Measurements from ENCODE around the gene KCNQ1OT1.

The KCNQ1OT1 gene

DNA sequence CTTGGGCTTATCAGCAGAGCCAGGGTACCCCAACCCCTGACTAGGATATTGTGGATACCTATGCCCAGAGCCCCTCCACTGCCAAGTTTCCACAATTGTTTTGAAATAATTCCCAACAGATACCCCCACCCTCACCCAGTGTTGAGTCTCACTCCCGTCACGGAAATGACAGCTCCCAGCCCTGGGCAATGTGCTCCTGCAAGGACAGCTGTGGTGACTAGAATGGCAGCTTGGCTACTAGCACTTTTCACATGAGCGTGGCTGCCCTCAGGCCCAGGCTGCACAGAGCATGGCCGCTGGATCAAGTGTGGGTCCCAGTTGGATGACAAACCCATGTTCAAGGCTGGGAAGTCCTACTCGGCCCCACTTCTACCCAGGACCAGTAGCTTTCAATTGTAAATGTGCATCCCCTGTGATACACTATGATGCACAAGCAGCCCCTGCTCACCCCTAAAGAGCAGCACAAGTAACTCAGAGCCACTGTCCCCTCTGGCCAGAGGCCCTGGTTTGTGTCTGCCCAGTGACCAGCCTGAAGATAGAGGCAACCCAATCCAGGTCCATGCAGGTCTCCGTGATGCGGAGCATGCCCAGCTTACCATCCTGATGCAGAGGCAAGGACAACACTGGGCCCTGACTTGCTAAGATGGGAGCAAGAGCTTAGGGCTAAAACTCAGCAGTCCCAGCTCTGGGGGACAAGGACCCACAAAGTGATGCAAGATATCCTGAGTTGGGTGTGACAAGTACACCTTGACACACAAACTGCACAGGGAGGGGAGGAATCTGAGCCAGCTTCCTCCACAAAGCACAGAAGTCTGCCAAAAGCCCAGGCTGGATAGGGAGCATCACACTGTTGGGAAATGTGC lies 13.2 kb downstream of the KCNQ1OT1 start:
- no peak for DNase-seq (ENCODE audit: low read depth)

DNA sequence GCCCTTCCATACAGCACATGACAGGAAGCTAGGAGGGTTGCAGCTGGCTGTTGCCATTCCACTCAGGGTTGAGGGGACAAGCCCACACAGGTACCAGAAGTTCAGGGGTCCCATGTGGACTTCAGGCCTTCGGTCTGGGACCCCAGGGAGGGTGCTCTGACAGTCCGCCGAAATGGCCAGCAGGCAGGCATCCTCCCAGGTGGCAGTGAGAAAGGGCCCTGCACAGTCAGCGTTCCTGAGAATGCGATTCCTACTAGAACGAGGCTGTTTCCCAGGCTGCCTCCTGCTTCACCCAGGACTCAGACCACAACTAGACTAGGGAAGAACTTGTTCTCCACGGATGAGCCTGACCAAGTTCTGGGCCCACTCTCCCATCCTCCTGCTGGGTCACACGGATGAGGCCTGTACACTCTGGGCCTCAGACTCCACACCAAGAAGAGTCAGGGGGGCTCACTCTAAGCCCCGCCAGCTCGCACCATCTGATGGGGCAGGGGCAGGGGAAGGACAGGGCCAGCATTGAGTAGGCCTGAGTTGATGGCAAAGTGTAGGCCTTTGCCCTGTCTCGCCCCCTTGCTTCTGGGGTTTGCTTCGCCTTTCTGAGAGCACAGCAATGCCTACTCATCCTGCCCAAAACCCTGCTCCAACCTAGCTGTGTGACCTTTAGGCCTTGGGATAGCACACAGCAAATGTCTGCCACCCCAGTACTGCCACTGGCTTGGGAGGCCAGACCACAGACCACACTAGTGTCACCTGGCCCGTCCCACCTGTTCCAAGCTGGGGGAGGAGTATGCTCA lies 14.0 kb downstream of the KCNQ1OT1 start:
- no peak for DNase-seq (ENCODE audit: low read depth)

DNA sequence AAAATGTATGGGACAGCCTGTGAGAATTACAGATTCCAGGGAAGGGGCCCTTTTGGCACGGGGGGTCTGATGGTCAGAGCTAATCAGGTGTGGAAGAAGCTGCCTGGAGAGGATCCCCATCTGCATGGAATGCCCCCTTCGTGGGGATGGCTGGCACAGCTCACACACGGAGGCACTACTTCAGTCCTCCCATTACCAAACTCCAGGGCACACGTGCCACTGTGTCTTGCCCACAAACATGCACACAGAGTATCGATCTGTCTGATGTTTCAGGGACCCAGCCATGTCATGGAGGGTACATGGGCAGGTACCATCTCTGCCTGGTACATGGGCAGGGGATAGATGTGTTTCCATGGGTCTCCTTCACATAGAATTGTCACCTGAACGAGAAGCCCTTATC lies 14.7 kb downstream of the KCNQ1OT1 start:
- no peak for DNase-seq (ENCODE audit: low read depth)

DNA sequence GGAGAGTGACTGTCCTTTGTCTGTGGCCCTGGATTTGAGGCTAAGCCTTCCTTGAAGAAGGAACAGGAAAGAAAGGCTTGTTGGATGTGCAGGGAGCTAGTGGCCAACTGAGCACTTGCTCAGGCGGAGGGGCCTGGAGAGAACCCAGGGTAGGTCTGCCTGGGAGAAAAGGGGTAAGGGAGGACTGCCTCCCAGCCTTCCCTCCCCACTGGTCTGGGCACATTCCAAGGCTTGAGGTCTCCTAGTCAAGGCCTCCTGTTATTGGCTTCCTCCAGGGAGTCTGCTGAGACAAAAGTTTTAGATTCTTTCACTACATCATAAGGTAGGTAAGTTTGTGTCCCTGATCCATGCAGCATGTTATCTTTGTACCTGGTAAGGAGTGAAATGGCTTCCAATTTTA lies 15.2 kb downstream of the KCNQ1OT1 start:
- DNase-seq (ENCODE audit: low read depth) = no peak

DNA sequence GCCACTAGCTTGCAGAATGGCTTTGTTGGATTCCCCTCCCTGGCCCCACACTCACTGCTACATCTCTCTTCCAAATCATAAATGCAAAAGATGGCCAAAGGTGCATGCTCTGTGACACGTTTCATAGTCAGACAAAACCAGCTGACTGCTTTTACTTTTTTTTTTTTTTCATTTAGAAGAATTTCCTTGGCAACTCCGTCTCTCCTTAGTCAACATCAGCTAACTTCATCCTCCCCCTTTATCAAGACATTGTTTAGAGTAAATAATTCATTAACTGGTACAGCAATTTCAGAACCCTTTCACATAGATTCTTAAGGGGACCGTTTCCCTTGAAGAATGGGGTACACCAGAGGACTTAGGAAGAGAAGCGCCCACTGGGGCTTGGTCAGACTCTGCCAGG lies 16.0 kb downstream of the KCNQ1OT1 start:
- DNase-seq (ENCODE audit: low read depth) = no peak

DNA sequence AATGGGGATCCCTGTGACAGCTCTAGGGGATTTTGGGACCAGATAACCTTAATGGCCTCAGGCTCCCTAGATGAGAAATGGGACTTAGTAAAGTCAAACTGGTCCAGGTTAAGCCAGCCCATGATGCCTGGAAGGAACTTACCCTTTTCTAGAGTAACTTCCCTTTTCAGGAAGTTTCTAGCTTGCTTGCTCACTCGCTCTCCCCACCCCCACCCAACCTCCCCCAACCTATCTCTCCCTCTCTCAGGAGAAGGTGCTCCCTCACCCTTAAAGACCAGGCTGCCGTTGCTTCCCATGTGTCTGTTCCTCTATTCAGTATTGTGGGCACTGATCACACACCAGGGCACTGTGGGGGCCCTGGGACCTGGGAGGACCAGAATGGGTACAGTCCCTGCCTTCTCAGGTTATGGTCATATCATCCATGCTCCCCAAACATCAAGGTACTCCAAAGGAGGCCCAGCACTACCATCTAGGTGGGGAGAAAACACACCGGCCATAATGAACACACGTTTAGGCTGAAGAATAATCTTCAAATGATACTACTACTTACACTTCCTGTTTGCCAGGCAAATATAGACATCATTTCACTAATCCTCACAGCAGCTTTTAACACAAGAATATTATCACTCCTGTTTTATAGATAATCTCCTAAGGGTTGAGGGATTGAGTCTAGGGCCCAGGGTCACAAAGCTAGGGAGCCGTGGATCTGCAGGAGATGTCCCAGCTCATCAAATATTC lies 18.2 kb downstream of the KCNQ1OT1 start:
- no peak for DNase-seq (ENCODE audit: low read depth)

DNA sequence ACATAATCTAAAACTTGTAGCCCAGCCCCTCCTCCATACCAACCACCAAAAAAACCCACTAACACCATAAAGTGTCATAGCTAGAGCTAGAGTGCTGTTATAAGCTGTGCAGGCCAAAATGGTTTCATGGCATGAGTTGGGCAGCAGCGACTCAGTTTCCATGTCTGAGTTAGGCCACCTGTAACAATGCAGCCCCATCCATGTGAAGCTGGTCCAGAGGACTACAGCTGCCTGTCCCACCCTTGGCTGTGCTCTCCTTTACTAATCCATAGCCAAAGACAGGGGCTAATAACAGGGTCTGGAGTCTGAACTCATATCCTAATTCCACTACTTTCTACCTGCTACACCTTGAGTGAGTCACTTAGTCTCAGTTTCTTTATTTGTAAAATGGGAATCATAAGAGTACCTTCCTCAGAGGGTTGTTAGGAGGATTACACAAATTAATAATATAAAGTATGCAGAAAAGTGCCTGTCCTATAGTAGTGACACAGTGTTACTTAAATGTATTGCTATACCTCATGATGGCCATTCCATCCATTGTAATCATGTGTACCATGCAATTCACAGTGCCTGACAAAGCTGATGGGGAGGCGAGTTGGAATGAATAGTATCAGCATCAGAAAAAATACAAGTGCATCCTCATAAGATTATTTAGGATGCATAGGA lies 20.6 kb downstream of the KCNQ1OT1 start:
- no peak for DNase-seq (ENCODE audit: low read depth)

DNA sequence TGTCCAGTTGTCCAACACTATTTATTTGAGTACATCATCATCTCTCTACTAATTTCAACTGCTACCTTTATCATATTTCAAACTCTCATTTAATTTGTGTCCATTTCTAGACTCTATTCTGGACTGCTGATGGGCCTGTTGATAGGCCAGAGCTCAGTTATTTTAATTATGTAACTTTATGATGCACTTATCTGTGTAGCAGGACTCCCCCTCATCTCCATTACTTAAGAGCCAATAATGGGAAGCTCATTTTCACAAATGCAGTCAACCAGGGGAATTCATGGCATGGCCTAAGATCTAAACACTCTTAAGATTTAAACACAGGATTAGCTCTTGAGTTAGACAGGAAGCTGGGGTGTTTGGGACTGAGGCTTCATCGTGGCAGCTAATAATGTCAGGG lies 21.4 kb downstream of the KCNQ1OT1 start:
- no peak for DNase-seq (ENCODE audit: low read depth)

DNA sequence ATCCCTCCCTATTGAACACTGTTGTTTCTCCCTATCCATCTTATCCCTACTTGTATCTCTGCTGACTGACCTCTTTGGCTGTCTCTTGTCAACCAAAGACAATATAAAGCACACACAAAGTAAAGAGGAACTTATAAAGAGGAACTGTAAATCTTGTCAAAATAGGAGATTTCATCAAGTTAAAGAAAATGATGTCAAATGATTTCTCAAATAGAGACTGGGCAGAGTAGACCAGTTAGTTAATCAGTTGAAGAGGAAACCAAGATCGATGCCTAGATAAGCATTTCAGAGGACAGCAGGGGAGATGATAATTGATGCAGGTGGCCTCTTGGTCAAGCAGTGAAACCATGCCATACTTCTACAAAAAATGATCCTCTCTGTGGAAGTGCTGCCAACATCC lies 22.7 kb downstream of the KCNQ1OT1 start:
- no peak for DNase-seq (ENCODE audit: low read depth)

DNA sequence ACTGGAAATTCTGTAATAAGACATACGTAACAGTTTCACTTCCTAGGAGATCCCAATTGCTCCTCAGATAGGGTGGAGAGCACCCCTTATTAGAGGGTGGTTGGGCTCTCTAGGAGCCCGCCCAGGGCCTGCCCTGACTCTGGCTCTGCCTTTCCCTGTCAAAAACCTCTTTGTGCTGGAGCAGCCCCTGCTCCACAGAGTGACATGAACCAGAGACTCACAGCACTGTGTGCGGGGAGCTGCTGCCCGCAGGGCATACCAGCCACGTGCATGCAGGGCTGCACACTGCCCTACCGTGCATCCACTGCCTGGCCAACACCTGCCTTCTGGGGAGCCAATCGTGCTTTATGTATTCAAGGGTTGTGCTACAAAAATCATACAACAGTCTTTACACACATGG lies 24.3 kb downstream of the KCNQ1OT1 start:
- no peak for DNase-seq (ENCODE audit: low read depth)

DNA sequence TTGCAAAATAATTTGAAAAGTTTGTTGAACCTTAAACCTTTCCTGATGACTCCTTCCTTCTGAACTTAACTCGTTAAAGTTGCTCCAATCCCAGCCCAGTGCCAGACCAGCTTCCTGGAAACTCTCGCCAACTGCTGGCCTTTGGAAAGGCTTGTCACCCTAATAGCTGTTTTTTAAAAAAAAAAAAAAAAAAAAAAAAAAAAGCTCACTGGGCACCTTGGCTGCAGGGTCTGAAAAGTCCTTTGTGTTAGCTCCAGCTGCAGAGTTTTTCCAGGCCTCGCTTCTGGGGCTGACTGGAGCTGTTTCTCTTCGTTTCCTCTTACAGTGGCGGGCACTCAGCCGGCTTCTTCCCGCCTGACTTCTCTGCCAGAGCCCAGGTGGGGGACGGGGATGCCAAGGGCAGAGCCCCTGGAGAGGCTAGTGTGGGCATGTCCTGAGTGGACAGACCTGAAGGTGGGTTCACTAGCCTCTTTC lies 25.1 kb downstream of the KCNQ1OT1 start:
- no peak for DNase-seq (ENCODE audit: low read depth)

DNA sequence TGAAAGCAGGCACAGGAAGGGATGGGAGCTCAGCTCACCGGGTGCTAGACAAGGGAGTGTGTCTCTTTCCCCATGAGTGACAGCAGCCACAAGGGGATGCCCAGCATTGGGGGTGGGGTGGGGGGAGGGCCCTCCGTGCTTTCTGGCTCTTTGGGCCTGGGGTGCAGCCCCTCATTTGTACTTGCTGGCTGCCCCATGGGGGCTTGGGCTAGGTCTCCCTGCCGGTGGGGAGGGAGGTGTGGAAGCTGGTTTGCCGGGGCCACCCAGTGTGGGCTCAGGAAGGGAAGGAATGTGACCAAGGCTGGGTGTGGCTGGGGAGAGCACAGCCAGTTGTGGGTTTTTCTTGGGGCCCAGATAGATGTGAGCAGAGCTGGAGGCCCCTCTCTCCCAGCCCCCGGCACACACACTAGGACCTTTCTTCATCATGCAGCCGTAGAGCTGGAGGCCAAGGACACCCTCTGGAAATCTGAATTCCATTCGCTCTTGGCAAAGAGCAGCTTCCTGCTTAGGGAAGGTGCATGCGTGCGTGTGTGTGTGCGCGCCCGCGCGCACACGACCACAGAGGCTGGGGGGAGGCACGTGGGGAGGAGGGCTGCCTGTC lies 25.8 kb downstream of the KCNQ1OT1 start:
- no peak for DNase-seq (ENCODE audit: low read depth)

DNA sequence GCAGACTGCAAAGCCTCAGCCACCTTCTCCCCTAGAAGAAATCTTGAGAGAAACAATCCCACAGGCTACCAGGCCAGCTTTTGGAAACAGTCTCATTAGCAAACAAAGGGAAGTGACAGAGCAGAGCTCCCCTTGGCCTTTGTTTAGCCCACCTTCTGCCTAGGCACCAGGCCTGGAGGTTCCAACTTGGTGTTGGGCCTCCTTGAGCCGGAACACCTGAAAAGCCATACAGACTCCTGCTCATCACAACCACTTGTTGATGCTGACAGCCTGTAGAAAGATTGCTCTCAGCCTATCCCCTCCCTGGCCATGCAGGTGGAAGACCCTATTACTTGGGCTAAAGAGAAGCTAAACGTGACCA lies 26.6 kb downstream of the KCNQ1OT1 start:
- no peak for DNase-seq (ENCODE audit: low read depth)

DNA sequence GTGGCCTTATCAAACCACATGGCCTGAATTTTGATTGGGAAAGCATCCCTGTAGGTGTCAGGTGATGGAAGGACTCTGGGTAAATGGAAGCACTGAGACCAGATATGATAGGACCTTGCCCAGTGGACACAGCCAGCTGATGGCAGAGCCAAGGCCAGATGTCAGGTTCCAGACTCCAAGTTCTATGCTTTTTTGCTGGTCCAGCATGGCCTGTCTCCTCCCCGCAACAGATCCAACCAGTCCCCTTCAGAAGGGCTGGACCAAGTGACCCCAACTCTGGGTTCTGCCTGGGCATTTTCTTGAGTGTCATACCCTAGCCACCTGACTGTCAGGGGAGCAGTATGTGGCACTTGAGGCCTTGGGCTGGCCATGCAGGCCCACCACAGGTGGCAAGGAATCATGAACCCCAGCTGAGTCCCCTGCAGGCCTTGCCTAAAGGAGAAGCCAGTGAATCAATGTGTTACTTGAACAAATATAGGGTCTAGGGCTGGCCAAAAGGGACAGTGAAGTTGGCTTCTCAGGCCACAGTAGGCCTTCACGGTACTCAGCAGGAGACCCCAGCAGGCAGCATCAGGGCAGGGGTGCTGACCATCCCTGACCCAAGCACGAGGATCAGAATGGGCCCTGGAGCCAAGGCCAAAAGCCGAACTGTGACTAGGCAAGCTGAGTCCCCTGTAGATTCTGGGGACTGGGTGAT lies 27.1 kb downstream of the KCNQ1OT1 start:
- no peak for DNase-seq (ENCODE audit: low read depth)

DNA sequence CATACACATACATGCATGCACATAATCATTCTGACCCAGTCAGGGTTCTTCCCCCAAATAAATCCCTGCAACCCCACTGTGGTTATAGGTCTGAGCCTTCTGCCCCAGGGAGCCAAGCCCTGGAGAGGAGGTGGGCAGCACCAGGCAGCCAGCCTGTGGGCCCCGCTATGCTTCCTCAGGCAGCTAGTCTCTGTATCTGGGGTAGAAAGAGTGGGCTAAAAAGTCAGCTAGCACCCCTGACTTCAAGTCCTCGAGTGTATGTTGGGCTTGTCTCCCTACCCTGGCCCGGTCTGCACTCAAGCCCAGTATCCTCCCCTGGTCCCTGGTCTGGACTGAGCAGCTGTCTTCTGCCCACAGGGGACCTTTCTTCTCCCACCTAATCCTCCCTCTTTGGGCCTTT lies 28.0 kb downstream of the KCNQ1OT1 start:
- no peak for DNase-seq (ENCODE audit: low read depth)

DNA sequence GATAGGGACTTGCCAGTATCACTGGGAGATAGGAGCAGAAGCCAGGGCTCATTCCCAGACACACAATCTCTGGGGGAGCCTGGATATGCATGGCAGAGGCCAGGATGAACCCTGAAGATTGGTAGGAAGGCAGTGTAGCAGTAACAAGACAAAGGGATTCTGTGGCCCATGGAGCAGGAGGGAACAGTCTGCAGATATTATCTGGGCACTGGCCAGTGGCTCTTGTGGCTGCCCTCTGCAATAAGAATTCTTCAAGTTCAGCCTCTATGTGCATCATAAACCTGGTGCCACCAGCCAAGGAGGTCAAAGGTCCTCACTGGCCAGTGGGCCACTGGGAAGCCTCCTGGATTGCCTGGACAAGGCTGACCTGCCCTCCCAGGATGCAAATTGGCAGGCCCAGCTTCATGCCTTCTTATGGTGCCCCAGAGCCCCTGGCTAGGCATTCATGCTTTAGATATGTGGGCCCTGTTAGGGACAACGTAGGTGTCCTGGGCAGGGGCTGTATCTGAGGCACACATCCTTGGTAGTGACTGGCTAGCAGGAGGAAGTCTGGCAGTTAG lies 29.2 kb downstream of the KCNQ1OT1 start:
- DNase-seq (ENCODE audit: low read depth) = no peak

DNA sequence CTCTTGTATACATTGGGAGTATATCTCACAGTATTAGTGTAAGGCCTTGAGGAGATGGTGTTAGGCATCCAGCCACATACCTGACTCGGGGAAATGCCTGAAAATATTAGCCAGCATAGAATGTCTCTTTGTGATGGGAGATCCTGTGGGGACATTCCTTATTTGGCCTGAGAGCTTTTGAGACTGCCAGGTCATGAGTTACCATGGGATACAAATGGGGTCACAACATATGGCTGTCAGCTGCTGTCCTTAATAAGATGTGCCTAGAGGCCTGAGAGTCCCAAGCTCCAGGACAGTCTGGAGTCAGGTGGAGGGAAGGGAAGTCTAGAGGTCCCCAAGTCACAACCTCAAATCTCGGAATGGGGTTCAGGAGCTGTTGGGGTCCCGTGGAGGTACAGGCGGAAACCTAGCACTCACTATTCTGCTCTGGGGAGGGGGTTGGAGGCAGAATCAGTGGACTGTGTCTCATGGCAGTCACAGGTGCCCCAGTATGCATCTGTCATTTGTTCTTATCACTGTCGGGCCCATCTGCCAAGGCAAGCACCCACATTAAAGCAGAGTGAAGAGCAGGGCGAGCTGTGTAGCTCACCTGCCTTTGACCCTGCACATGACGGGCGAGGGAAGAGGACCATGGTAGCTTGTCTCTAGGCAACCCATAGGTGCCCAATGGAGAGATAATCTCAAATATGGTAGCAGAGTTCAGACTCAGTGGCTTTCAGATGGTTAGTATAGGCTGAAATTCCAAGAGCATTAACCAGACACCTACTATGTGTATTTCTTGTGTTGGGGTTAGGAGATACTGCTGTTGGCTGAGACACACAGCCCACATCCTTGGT lies 29.9 kb downstream of the KCNQ1OT1 start:
- no peak for DNase-seq (ENCODE audit: low read depth)

DNA sequence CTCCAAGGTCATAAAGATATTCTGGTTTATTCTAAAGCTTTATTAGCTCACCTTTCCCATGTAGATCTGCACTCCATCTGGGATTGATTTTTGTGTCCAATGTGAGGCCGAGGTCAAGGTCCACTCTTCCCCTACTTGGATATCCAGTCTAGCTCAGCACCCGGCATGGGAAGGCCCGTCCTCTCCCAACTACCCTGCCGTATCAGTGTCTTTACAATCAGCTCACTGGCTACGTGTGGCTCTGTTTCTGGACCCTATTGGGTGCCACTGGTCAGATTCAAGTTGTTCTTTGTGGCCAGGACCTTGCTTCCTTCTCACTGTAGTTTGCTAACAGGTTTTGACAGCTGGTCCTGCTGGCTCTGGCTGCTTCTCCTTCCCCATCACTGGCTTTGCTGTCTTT lies 30.9 kb downstream of the KCNQ1OT1 start:
- no peak for DNase-seq (ENCODE audit: low read depth)

DNA sequence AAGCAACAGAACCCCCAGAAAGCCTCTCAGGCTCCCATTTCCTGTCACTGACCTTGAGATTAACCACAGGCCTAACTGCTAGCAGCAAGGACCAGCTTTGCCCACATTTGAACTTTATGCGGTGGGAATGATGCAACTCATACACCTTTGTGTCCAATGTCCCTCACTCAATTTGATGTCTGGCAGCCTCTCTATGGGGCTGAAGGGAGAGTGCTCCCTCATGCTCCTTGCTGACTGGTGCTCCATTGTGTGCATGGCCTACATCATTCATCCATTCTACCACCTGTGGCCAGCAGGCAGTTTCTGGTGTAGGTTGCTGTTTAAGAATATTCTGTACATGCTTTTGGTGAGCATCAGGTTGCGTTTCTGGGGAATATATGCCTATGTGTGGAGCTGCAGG lies 31.9 kb downstream of the KCNQ1OT1 start:
- no peak for DNase-seq (ENCODE audit: low read depth)

Data from fibroblast of the conjunctiva (primary cell).